ENCODE results near the gene TPST2. TPM values are rescaled to one million over a fixed set of nuclear protein-coding genes. Genes with fewer than 3 reads are reported as not detected.

The TPST2 gene
- total and polyA plus RNA-seq, 8 donors = 91.4 to 534 (median 175) TPM

DNA sequence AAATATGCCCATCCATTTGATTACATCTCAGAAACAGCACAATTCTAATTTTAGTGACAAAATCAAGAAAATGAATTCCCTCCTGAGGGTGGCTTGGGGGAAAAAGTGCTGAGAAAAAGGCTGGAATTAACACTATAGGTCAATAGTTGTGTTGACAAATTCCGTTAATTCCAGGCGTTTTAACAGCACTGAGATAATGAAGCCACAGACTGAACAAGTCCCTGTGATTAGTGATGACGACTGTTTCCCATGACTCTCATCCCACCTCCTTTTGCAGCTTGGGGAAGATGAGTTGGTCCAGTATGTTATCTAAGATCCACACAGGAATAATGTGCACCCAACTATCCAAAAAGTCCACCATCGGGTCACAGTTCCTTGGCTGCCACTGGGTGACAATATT is 93.5 kb downstream of the TPST2 start:
- H3K27me3 ChIP-seq = no peaks in the 10 kb centered on the region
- DNase-seq (no peak), ATAC-seq (no peak), FAIRE-seq (no peak)
- no peak for TF ChIP-seq CTCF (IDR thresholded peaks at IDR 0.05)
- H3K4me3 ChIP-seq = no peak overlapping the region
- intact Hi-C loops (cut with DNase I) = no loop called here
- no peak overlapping the region for H3K27ac ChIP-seq
- peaks cover 0 to 7% (median 2%) of the 10 kb centered on the region in 3 donors for H3K4me1 ChIP-seq
- H3K36me3 ChIP-seq = peaks cover 0 to 86% (median 49%) of the 10 kb centered on the region in 3 donors
- WGBS, 2 donors = 73 to 78% methylated on average over 4 of the region's 4 CpGs
- H3K9me3 ChIP-seq = no peaks in the 10 kb centered on the region

DNA sequence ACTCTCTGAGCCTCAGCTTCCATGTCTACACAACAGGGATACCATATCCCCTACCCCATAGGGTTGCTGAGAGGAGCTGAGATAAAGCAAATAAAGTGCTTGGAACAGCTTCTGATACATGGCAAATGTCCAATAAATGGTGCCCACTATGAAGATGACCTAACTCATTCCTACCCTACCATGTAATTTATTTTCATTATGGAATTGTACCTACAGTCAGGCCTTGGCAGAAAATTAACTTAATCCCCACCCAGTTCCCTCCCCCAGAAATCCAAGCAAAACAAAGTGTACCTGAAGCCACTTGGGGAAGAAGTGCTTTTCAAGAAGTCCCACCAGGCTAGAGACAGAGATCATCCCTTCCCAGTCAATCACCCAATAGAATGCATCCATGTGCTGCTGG is 95.4 kb downstream of the TPST2 start:
- DNase-seq (no peak), FAIRE-seq (no peak), ATAC-seq (no peak)
- no peak for TF ChIP-seq CTCF (IDR thresholded peaks at IDR 0.05)
- Histone ChIP-seq H3K27me3 (no peaks in the 10 kb centered on the region), H3K27ac (no peak overlapping the region), H3K9me3 (no peaks in the 10 kb centered on the region), H3K4me3 (no peak overlapping the region), H3K36me3 (peaks cover 0 to 83% (median 42%) of the 10 kb centered on the region in 3 donors), H3K4me1 (peaks cover 0 to 7% (median 2%) of the 10 kb centered on the region in 3 donors)
- intact Hi-C loops (cut with DNase I) = no loop called here

DNA sequence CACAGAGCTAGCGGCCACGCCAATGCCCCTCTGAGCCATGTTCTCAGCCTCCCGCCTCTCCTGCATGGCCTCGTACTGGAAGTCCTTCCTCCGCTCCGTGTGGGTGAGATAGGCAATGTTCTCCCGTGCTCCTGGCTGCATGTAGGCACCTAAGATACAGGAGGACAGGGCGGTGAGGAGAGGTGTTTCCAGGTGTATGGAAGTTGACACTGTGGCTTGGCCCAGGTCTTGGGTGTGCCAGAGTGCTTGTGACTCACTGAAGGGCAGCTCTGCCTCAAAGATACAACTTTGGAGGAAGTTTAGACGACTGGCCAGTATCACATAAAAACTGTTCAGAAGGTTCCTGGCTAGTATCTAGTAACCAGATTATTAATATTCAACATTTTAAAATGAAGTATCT is 97.7 kb downstream of the TPST2 start:
- no peak overlapping the region for H3K27ac ChIP-seq
- peak in 1 of 4 donors; percentile 36 for ATAC-seq

GRCh38 chr22:26489447-26490036 is 100.4 kb downstream of the TPST2 start:
- no peak for FAIRE-seq

More for the DNA sequence above, 97.7 kb downstream of the TPST2 start:
- Histone ChIP-seq H3K36me3 (peaks cover 0 to 81% (median 34%) of the 10 kb centered on the region in 3 donors), H3K9me3 (no peaks in the 10 kb centered on the region), H3K4me1 (peaks cover 0 to 7% (median 2%) of the 10 kb centered on the region in 3 donors), H3K27me3 (no peaks in the 10 kb centered on the region), H3K4me3 (no peak overlapping the region)
- DNase-seq (no peak), FAIRE-seq (no peak)
- intact Hi-C loops (cut with DNase I) = no loop called here
- TF ChIP-seq CTCF (IDR thresholded peaks at IDR 0.05) = no peak
- 86 to 93% methylated on average over 9 of the region's 9 CpGs for WGBS, 2 donors

More at GRCh38 chr22:26489447-26490036, 100.4 kb downstream of the TPST2 start:
- no peaks in the 10 kb centered on the region for H3K9me3 ChIP-seq
- TF ChIP-seq CTCF (IDR thresholded peaks at IDR 0.05) = no peak
- DNase-seq (no peak), ATAC-seq (no peak)
- intact Hi-C loops (cut with DNase I) = loop anchor here in 1 of 3 donors (10.0 kb wide), 1 partner anchor 165 kb away; the partner anchor contains the start of gene MIAT
- no peaks in the 10 kb centered on the region for H3K27me3 ChIP-seq
- H3K36me3 ChIP-seq = peaks cover 0 to 62% (median 20%) of the 10 kb centered on the region in 3 donors
- H3K4me1 ChIP-seq = peaks cover 0 to 11% (median 10%) of the 10 kb centered on the region in 3 donors
- no peak overlapping the region for H3K27ac ChIP-seq
- 75 to 76% methylated on average over 4 of the region's 4 CpGs for WGBS, 2 donors
- H3K4me3 ChIP-seq = no peak overlapping the region

All from pancreas (tissue), 10 donors.